ENCODE measurements around the gene ING2.

The ING2 gene

DNA sequence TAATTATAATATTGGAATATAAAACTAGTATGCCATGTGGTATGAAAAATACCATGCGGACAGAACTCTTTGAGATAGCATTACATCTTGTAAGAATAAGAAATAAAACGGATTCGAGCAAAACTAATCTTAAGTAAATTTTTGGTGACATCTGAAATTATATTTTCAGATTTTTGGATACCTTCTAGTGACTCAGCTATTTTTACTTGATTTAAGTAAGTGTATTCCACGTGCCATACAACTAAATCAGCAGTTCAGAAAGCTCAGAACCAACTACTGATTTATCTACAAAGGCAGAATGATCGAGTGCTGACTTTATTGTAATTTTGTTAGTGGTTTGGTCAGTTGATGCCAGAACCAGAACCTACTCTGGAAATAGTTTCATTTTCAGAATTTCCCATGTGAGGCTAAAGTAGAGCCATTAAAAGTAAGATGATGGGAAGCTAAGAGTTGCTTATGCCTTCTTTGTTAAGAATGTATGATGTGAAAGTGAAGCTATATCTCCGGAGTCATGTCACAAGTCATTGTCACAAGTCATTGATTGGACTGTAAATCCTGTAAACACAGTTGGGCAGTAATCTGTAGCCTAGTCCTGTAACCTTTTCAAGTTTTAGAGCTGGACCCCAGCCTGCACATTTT is 4.0 kb downstream of the ING2 start:
- TF ChIP-seq, protein P1, sequence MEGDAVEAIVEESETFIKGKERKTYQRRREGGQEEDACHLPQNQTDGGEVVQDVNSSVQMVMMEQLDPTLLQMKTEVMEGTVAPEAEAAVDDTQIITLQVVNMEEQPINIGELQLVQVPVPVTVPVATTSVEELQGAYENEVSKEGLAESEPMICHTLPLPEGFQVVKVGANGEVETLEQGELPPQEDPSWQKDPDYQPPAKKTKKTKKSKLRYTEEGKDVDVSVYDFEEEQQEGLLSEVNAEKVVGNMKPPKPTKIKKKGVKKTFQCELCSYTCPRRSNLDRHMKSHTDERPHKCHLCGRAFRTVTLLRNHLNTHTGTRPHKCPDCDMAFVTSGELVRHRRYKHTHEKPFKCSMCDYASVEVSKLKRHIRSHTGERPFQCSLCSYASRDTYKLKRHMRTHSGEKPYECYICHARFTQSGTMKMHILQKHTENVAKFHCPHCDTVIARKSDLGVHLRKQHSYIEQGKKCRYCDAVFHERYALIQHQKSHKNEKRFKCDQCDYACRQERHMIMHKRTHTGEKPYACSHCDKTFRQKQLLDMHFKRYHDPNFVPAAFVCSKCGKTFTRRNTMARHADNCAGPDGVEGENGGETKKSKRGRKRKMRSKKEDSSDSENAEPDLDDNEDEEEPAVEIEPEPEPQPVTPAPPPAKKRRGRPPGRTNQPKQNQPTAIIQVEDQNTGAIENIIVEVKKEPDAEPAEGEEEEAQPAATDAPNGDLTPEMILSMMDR (IDR thresholded peaks at IDR 0.05; ENCODE audit: control insufficient read depth, insufficient read depth, low read depth, low read length, missing control alignments) = no peak
- no peak overlapping the region for H3K4me3 ChIP-seq (ENCODE audit: control insufficient read depth, low read depth, low read length)
- no peak for DNase-seq (ENCODE audit: low read depth)

DNA sequence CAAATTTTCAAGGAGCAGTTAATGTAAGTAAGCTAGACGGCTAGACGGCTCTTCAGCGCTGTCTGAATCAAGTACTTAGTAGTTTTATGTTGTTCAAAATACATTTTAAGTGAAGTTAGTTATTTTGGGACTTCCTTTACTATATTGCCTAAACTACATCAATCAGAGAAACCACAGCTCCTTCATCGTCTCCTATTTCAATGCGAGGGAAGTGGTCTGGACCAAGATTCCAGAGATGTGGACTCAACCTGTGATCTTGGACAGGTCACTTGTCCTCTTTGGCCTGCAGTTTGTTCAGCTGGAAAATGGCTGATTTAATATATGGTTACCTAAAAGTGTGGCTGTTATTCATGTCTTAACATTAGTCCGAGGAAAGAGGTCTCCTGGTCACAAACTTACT is 10.6 kb downstream of the ING2 start:
- DNase-seq (ENCODE audit: low read depth) = no peak
- H3K4me3 ChIP-seq (ENCODE audit: control insufficient read depth, low read depth, low read length) = no peak overlapping the region
- TF ChIP-seq, protein P1 (IDR thresholded peaks at IDR 0.05; ENCODE audit: control insufficient read depth, insufficient read depth, low read depth, low read length, missing control alignments) = no peak

DNA sequence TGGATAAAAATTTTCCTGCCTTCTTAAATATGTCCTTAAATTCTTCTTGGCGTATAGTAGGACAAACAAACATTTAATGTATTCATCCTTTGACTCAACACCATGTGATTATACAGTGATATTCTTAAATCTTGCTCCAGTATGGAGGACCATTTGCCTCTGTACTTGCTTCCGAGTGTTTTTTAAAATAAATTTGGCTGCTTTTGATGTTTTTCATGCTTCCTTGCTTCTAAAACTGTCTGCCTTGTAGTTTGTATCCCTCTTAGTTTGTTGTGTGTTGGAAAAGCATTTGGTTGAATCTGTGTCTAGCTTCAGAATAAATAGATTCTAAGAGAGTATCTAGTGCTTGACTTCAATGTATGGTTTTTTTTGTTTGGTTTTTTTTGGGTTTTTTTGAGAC is 12.3 kb downstream of the ING2 start:
- TF ChIP-seq, protein P1 (IDR thresholded peaks at IDR 0.05; ENCODE audit: control insufficient read depth, insufficient read depth, low read depth, low read length, missing control alignments) = no peak
- no peak for DNase-seq (ENCODE audit: low read depth)
- no peak overlapping the region for H3K4me3 ChIP-seq (ENCODE audit: control insufficient read depth, low read depth, low read length)

DNA sequence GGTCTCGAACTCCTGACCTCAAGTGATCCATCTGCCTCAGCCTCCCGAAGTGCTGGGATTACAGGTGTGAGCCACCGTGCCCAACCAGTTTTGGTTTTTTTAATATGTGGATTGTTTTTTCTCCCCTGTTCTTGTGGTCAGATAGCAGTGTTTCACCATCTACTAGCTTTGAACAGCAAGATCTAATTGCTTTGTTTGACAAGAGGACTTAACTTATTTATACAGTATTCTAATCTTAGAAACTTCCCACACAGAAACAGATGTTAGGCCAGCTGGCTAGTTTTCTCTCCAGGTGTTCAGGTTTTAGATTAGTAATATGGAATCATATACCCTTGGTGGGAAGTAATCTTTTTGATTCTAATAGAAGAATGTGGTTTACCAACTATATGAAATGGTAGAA is 12.9 kb downstream of the ING2 start:
- TF ChIP-seq, protein P1 (IDR thresholded peaks at IDR 0.05; ENCODE audit: control insufficient read depth, insufficient read depth, low read depth, low read length, missing control alignments) = no peak
- DNase-seq (ENCODE audit: low read depth) = no peak
- no peak overlapping the region for H3K4me3 ChIP-seq (ENCODE audit: control insufficient read depth, low read depth, low read length)

DNA sequence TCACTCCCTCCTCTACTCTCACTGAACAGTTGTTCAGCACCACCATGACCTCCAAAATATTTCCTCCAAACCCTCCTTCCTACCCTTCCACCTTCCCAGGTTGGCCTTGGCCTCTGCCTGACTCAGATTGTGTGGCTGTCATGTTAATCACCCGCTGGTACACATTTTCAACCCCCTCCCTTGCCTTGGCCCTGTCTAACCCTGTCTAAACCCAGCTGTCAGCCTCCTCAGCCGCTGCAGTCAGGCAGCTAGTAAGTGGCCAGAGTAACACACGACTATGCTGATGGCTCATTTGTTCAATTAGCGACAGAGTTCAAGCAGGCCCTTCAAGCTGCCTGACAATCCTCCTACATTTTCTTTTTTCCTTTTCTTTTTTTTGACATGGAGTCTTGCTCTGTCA is 18.0 kb downstream of the ING2 start:
- DNase-seq (ENCODE audit: low read depth) = no peak
- no peak overlapping the region for H3K4me3 ChIP-seq (ENCODE audit: control insufficient read depth, low read depth, low read length)
- TF ChIP-seq, protein P1 (IDR thresholded peaks at IDR 0.05; ENCODE audit: control insufficient read depth, insufficient read depth, low read depth, low read length, missing control alignments) = no peak

DNA sequence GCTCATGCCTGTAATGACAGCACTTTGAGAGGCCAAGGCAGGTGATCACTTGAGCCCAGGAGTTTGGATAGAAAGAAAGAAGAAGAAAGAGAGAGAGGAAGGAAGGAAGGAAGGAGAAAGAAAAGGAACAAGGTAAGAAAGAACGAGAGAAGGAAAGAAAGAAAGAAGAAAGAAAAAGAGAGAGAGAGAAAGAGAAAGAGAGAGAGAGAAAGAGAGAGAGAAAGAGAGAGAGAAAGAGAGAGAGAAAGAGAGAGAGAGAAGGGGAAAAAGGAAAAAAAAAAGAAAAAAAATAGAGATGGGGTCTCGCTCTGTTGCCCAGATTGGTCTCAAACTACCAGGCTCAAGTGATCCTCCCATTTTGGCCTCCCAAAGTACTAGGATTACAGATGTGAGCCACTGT is 22.5 kb downstream of the ING2 start:
- H3K4me3 ChIP-seq (ENCODE audit: control insufficient read depth, low read depth, low read length) = no peak overlapping the region
- no peak for DNase-seq (ENCODE audit: low read depth)
- TF ChIP-seq, protein P1 (IDR thresholded peaks at IDR 0.05; ENCODE audit: control insufficient read depth, insufficient read depth, low read depth, low read length, missing control alignments) = no peak

DNA sequence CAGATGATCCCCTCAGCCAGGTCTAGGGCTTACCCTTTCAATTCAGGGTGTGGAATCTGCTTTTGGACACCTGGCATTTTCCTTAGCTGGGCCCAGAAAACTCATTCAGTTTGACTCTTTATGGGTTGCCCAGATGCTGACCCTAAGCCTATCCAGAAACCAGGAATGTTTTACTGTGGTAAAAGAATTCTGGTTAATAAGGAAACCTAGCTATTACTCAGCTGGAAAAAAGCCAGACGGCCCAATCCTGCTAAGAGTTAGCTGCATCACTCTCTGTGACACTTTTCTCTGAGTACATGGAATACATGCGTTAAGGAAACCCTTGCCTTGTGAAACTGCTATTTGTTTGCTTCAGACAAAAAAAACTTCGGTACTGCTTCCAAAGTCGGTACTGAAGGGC is 28.0 kb downstream of the ING2 start:
- no peak overlapping the region for H3K4me3 ChIP-seq (ENCODE audit: control insufficient read depth, low read depth, low read length)
- TF ChIP-seq, protein P1 (IDR thresholded peaks at IDR 0.05; ENCODE audit: control insufficient read depth, insufficient read depth, low read depth, low read length, missing control alignments) = no peak
- peak; percentile 80 for DNase-seq (ENCODE audit: low read depth)
